Panc1 (cell line): Measurements from ENCODE around the gene PARVG.

Experiments
- CTCF ChIP-seq: fragments of 450-650 bp; IDR thresholded peaks from 2 replicates; pipeline ENCODE4 v1.5.1; 2017; ENCODE audit warnings: mild to moderate bottlenecking
- POLR2AphosphoS5 ChIP-seq: IDR thresholded peaks from 2 replicates; pipeline ENCODE4 v1.6.1; 2012; ENCODE audit warnings: mild to moderate bottlenecking, low read depth, low read length, moderate library complexity
- REST ChIP-seq, 2 experiments: IDR thresholded peaks; 2 replicates each; pipeline ENCODE4 v1.6.1; 2011 to 2012; ENCODE audit warnings: low read depth in 2 of 2, control low read depth in 1 of 2, low read length in 1 of 2, mild to moderate bottlenecking in 1 of 2, moderate library complexity in 1 of 2; ENCODE audit not compliant: insufficient read depth in 1 of 2
- SIN3A ChIP-seq: IDR thresholded peaks from 2 replicates; pipeline ENCODE4 v1.6.1; 2012; ENCODE audit warnings: low read depth, mild to moderate bottlenecking, low read length, moderate library complexity, borderline replicate concordance; ENCODE audit not compliant: insufficient read depth
- TCF7L2 ChIP-seq: IDR thresholded peaks from 2 replicates; pipeline ENCODE4 v1.6.1; 2011; ENCODE audit warnings: mild to moderate bottlenecking, low read depth, low read length, inconsistent platforms

- no peak for TF ChIP-seq CTCF
- no peak for TF ChIP-seq POLR2AphosphoS5
- TF ChIP-seq REST (IDR thresholded peaks at IDR 0.05; ENCODE audit: insufficient read depth in 1 of 2, low read depth in 2 of 2, low read length in 1 of 2): no peak
- no peak for TF ChIP-seq SIN3A
- no peak for TF ChIP-seq TCF7L2
Measured at GRCh38 chr22:44179989-44180705, 578 bp upstream of the PARVG start.
